DLD1 (cell line): ENCODE measurements around the gene FMO2.

Experiments used
- in situ Hi-C: cut with HindIII; loops from 2 replicates; pipeline ENCODE4 v1.10.0; 2017; ENCODE audit warnings: low sequenced_read_pairs

Gene FMO2

GRCh38 chr1:171173069-171173468, 12.0 kb upstream of the FMO2 start:
- in situ Hi-C loops, result no loop called here

GRCh38 chr1:171174560-171175294, 10.4 kb upstream of the FMO2 start:
- in situ Hi-C loops, result no loop called here

GRCh38 chr1:171177261-171177660, 7.8 kb upstream of the FMO2 start:
- in situ Hi-C loops, result no loop called here

GRCh38 chr1:171179318-171180227, 5.5 kb upstream of the FMO2 start:
- in situ Hi-C loops, result no loop called here

- in situ Hi-C loops, result no loop called here
Observed at GRCh38 chr1:171180670-171181069, 4.4 kb upstream of the FMO2 start.

- in situ Hi-C loops, result no loop called here
Observed at GRCh38 chr1:171188388-171189266, 3.5 kb downstream of the FMO2 start.

GRCh38 chr1:171191992-171192391, 6.9 kb downstream of the FMO2 start:
- in situ Hi-C loops, result no loop called here

GRCh38 chr1:171195767-171196166, 10.7 kb downstream of the FMO2 start:
- in situ Hi-C loops, result no loop called here

- in situ Hi-C loops, result no loop called here
Observed at GRCh38 chr1:171196351-171196750, 11.3 kb downstream of the FMO2 start.

- in situ Hi-C loops, result no loop called here
Observed at GRCh38 chr1:171198081-171198480, 13.0 kb downstream of the FMO2 start.

- in situ Hi-C loops, result no loop called here
Observed at GRCh38 chr1:171204296-171204695, 19.2 kb downstream of the FMO2 start.

- in situ Hi-C loops, result no loop called here
Observed at GRCh38 chr1:171206204-171206977, 21.3 kb downstream of the FMO2 start.

- in situ Hi-C loops, result no loop called here
Observed at GRCh38 chr1:171206978-171207355, 21.9 kb downstream of the FMO2 start.

- in situ Hi-C loops, result no loop called here
Observed at GRCh38 chr1:171207377-171207776, 22.3 kb downstream of the FMO2 start.

GRCh38 chr1:171210355-171210754, 25.3 kb downstream of the FMO2 start:
- in situ Hi-C loops, result no loop called here

GRCh38 chr1:171212607-171213351, 27.7 kb downstream of the FMO2 start:
- in situ Hi-C loops, result no loop called here

GRCh38 chr1:171213559-171214454, 28.7 kb downstream of the FMO2 start:
- in situ Hi-C loops, result no loop called here

- in situ Hi-C loops, result no loop called here
Observed at GRCh38 chr1:171217658-171218443, 32.8 kb downstream of the FMO2 start.
